A549 (cell line): ENCODE results near the gene HYAL3. TPM values are rescaled to one million over a fixed set of nuclear protein-coding genes. Genes with fewer than 3 reads are reported as not detected.

Experiments used
- ATAC-seq, 2 experiments: fragments of 200-7000 bp in 1 of 2; fragments of >200 bp in 1 of 2; cut with Nextera tagmentation in 1 of 2; cut with Tn5 transposase in 1 of 2; 3 replicates each; pipeline versions ENCODE4 v1.8.0 to v1.9.1; 2018 to 2020; ENCODE audit warnings: mild to moderate bottlenecking in 1 of 2, moderate library complexity in 1 of 2
- CTCF ChIA-PET: fragments of 300-600 bp; sonication (Branson Sonifier 250); formaldehyde crosslinking; extraction: SDS; loops from one replicate; lab custom pipeline; 2021; ENCODE audit warnings: antibody characterized with exemption, inconsistent platforms; lab: Yijun Ruan, JAX
- POLR2A ChIA-PET: fragments of 350-600 bp; formaldehyde crosslinking; extraction: SDS; loops from one replicate; lab custom pipeline; 2021; ENCODE audit warnings: antibody characterized with exemption, inconsistent platforms; lab: Yijun Ruan, JAX
- DNase-seq, 2 experiments: peaks; one replicate each; pipeline versions ENCODE4 v3.0.0 to v3.0.0-alpha.2; 2011 to 2016; ENCODE audit warnings: low read depth in 1 of 2, low spot score in 1 of 2
- FAIRE-seq: peaks from 2 replicates; lab custom pipeline; 2011; peaks lifted over from hg19 to GRCh38; lab: Jason Lieb, UNC
- H3K27ac ChIP-seq, 2 experiments: fragments of >200 bp; sonication (Bioruptor Twin); formaldehyde crosslinking; 3 replicates each; pipeline ENCODE4 v1.5.1; 2016 to 2017
- H3K4me1 ChIP-seq: fragments of >200 bp; sonication (Bioruptor Twin); formaldehyde crosslinking; 3 replicates; pipeline ENCODE4 v1.6.1; 2016
- H3K4me2 ChIP-seq: fragments of >200 bp; sonication (Bioruptor Twin); formaldehyde crosslinking; 3 replicates; pipeline ENCODE4 v1.6.1; 2016
- H3K4me3 ChIP-seq: fragments of >200 bp; sonication (Bioruptor Twin); formaldehyde crosslinking; 3 replicates; pipeline ENCODE4 v1.5.1; 2016
- H3K9me3 ChIP-seq: fragments of >200 bp; sonication (Bioruptor Twin); formaldehyde crosslinking; 3 replicates; pipeline ENCODE4 v1.6.1; 2016
- CBX2 ChIP-seq: fragments of 200-600 bp; sonication (generic); IDR thresholded peaks from 2 replicates; pipeline ENCODE4 v1.6.1; 2016; ENCODE audit warnings: low read depth, mild to moderate bottlenecking, borderline replicate concordance
- CEBPB ChIP-seq, 2 experiments: fragments of >200 bp in 1 of 2; sonication (Bioruptor Twin) in 1 of 2; formaldehyde crosslinking in 1 of 2; IDR thresholded peaks; 2 replicates each; pipeline ENCODE4 v1.6.1; 2012 to 2016
- E2F6 ChIP-seq: IDR thresholded peaks from 2 replicates; pipeline ENCODE4 v1.6.1; 2012; ENCODE audit warnings: low read depth, borderline replicate concordance
- ESRRA ChIP-seq: fragments of 150-350 bp; IDR thresholded peaks from 2 replicates; pipeline ENCODE4 v1.6.1; 2014; ENCODE audit warnings: mild to moderate bottlenecking, low read length, borderline replicate concordance
- FOSL2 ChIP-seq, 2 experiments: fragments of 450-650 bp in 1 of 2; fragments of >200 bp in 1 of 2; sonication (Bioruptor Twin) in 1 of 2; formaldehyde crosslinking; IDR thresholded peaks; 2 replicates each; pipeline versions ENCODE4 v1.5.0 to v1.6.1; 2016 to 2020; ENCODE audit warnings: mild to moderate bottlenecking in 1 of 2, moderate library complexity in 1 of 2
- GATA3 ChIP-seq: IDR thresholded peaks from 2 replicates; pipeline ENCODE4 v1.6.1; 2012; ENCODE audit warnings: borderline replicate concordance
- HEYL ChIP-seq: fragments of 250-450 bp; sonication (Bioruptor Pico); IDR thresholded peaks from 2 replicates; pipeline ENCODE4 v1.8.0; 2021; ENCODE audit warnings: mild to moderate bottlenecking, moderate library complexity
- JUNB ChIP-seq: fragments of >200 bp; sonication (Bioruptor Twin); formaldehyde crosslinking; IDR thresholded peaks from 2 replicates; pipeline ENCODE4 v1.6.1; 2016
- MAFK ChIP-seq: fragments of 450-650 bp; IDR thresholded peaks from 2 replicates; pipeline ENCODE4 v1.6.1; 2014; ENCODE audit not compliant: partially characterized antibody
- NPAS2 ChIP-seq: fragments of 250-450 bp; sonication (Bioruptor Pico); IDR thresholded peaks from 2 replicates; pipeline ENCODE4 v1.8.0; 2022; ENCODE audit warnings: mild to moderate bottlenecking, moderate library complexity, borderline replicate concordance
- POLR2A ChIP-seq: IDR thresholded peaks from 2 replicates; pipeline ENCODE4 v1.6.1; 2012; ENCODE audit warnings: mild to moderate bottlenecking, low read length
- RAD21 ChIP-seq, 2 experiments: fragments of >200 bp in 1 of 2; sonication (Bioruptor Twin) in 1 of 2; formaldehyde crosslinking in 1 of 2; IDR thresholded peaks in 1 of 2; conservative IDR thresholded peaks in 1 of 2; 2 replicates in 1 of 2; 3 replicates in 1 of 2; pipeline ENCODE4 v1.6.1; 2012 to 2018; ENCODE audit warnings: inconsistent platforms in 1 of 2
- RCOR1 ChIP-seq: fragments of 150-350 bp; IDR thresholded peaks from 2 replicates; pipeline ENCODE4 v1.6.1; 2014; ENCODE audit warnings: antibody characterized with exemption, low read length, low read depth
- RNF2 ChIP-seq: fragments of 200-600 bp; sonication (generic); IDR thresholded peaks from 2 replicates; pipeline ENCODE4 v1.6.1; 2016; ENCODE audit warnings: low read depth, mild to moderate bottlenecking, antibody characterized with exemption, moderate library complexity, borderline replicate concordance
- SMC3 ChIP-seq: fragments of >200 bp; sonication (Bioruptor Twin); formaldehyde crosslinking; IDR thresholded peaks from 3 replicates; pipeline ENCODE4 v1.6.1; 2018; ENCODE audit warnings: inconsistent platforms
- ZC3H11A ChIP-seq: fragments of 450-650 bp; IDR thresholded peaks from 2 replicates; pipeline ENCODE4 v1.6.1; 2014; ENCODE audit warnings: antibody characterized with exemption, mild to moderate bottlenecking
- ZFP36 ChIP-seq: fragments of 450-650 bp; IDR thresholded peaks from 2 replicates; pipeline ENCODE4 v1.6.1; 2014; ENCODE audit warnings: borderline replicate concordance; ENCODE audit not compliant: partially characterized antibody
- ZNF302 ChIP-seq: fragments of 250-450 bp; sonication (Bioruptor Pico); IDR thresholded peaks from 2 replicates; pipeline ENCODE4 v1.9.0; 2021; ENCODE audit warnings: inconsistent platforms, mild to moderate bottlenecking, moderate library complexity
- WGBS: methylation state at CpG from one replicate; pipeline ENCODE4 v1.1.6; 2017; ENCODE audit errors: missing lambda C conversion rate; 5-methylcytosine and 5-hydroxymethylcytosine counted together
- polyA plus RNA-seq, 4 experiments: library from polyadenylated mRNA; depleted of rRNA in 3 of 4; stranded (reverse); fragments of >200 nt; fragmentation: RNase III in 1 of 4; extraction: RNeasy Plus Mini Kit Qiagen cat#74134 plus additional on column Dnase treatment in 1 of 4; gene quantifications; 2 replicates in 3 of 4; 3 replicates in 1 of 4; pipeline ENCODE4 v1.2.3, GENCODE V29; 2011 to 2017

The HYAL3 gene
- polyA plus RNA-seq, 2 of the 4 experiments (the other 2 are of a cell fraction), result 3.0 to 5.0 TPM

GRCh38 chr3:50295553-50296431, 3.4 kb downstream of the HYAL3 start:
- no peak for FAIRE-seq
- POLR2A ChIA-PET, result no interaction called here
- peaks cover 26% of the 10 kb centered on the region; the same call in 2 of the 3 replicates for H3K4me1 ChIP-seq
- TF ChIP-seq E2F6 (no peak), HEYL (no peak), MAFK (no peak), ZC3H11A (no peak), GATA3 (no peak), RNF2 (no peak), ZNF302 (CRISPR knock-in tag) (no peak), NPAS2 (CRISPR knock-in tag) (no peak), POLR2A (no peak), JUNB (no peak)
- H3K27ac ChIP-seq, result no peak overlapping the region
- H3K4me2 ChIP-seq, result no peak overlapping the region
- CTCF ChIA-PET, result interaction anchor here (1.1 to 1.5 kb wide), 3 partner anchors 21 to 49 kb away, joined by 3 to 5 read pairs (median 4); no protein-coding TSS in a partner anchor
- DNase-seq, result no peak
- WGBS, result 84% methylated on average over 8 of the region's 8 CpGs
- H3K9me3 ChIP-seq, result no peaks in the 10 kb centered on the region
- no peak for ATAC-seq
- H3K4me3 ChIP-seq, result no peak overlapping the region

GRCh38 chr3:50294492-50295403, 4.5 kb downstream of the HYAL3 start:
- no peak overlapping the region for H3K4me2 ChIP-seq
- 88% methylated on average over 13 of the region's 22 CpGs for WGBS
- no peaks in the 10 kb centered on the region for H3K9me3 ChIP-seq
- H3K4me3 ChIP-seq, result no peak overlapping the region
- peaks cover 21% of the 10 kb centered on the region; the same call in 2 of the 3 replicates for H3K4me1 ChIP-seq
- CTCF ChIA-PET, result interaction anchor here (0.6 to 1.5 kb wide), 5 partner anchors 15 to 48 kb away, joined by 3 to 5 read pairs (median 4); no protein-coding TSS in a partner anchor
- FAIRE-seq, result no peak
- POLR2A ChIA-PET, result no interaction called here
- no peak for DNase-seq
- no peak overlapping the region for H3K27ac ChIP-seq
- TF ChIP-seq SMC3 (no peak), FOSL2 (IDR thresholded peaks at IDR 0.05) (no peak), FOSL2 (CRISPR knock-in tag; IDR thresholded peaks at IDR 0.05) (no peak)
- ATAC-seq, result no peak

- no peaks in the 10 kb centered on the region for H3K9me3 ChIP-seq
- no peak for ATAC-seq
- 91% methylated on average over 4 of the region's 4 CpGs for WGBS
- no peak overlapping the region for H3K4me3 ChIP-seq
- TF ChIP-seq MAFK, result no peak
- TF ChIP-seq ESRRA, result no peak
- TF ChIP-seq RAD21 (conservative IDR thresholded peaks at IDR 0.05 in 1 of 2, IDR thresholded peaks at IDR 0.05 in 1 of 2), result no peak
- no peak for TF ChIP-seq CEBPB (IDR thresholded peaks at IDR 0.05)
- no peak for TF ChIP-seq E2F6
- TF ChIP-seq RCOR1, result no peak
- TF ChIP-seq ZFP36, result no peak
- TF ChIP-seq FOSL2 (IDR thresholded peaks at IDR 0.05), result no peak
- TF ChIP-seq FOSL2 (CRISPR knock-in tag; IDR thresholded peaks at IDR 0.05), result no peak
- TF ChIP-seq CBX2, result no peak
- no peak for TF ChIP-seq SMC3
- TF ChIP-seq, all 56 proteins: peak for 0
- Histone ChIP-seq H3K27ac (no peak overlapping the region), H3K4me2 (no peak overlapping the region), H3K4me1 (peaks cover 21% of the 10 kb centered on the region; the same call in 2 of the 3 replicates)
- ChIA-PET CTCF (interaction anchor here (0.6 to 1.5 kb wide), 3 partner anchors 15 to 34 kb away, joined by 3 to 5 read pairs (median 3); no protein-coding TSS in a partner anchor), POLR2A (no interaction called here)
- FAIRE-seq (no peak), DNase-seq (no peak)
Observed at GRCh38 chr3:50294089-50294488, 5.1 kb downstream of the HYAL3 start.
